ENCODE data around the gene CHMP1A.
"Not testable (repeated sequence)": the region's sequence is repeated elsewhere in the genome, so short reads cannot be mapped to it uniquely, and the experiment has no call there.

The CHMP1A gene

DNA sequence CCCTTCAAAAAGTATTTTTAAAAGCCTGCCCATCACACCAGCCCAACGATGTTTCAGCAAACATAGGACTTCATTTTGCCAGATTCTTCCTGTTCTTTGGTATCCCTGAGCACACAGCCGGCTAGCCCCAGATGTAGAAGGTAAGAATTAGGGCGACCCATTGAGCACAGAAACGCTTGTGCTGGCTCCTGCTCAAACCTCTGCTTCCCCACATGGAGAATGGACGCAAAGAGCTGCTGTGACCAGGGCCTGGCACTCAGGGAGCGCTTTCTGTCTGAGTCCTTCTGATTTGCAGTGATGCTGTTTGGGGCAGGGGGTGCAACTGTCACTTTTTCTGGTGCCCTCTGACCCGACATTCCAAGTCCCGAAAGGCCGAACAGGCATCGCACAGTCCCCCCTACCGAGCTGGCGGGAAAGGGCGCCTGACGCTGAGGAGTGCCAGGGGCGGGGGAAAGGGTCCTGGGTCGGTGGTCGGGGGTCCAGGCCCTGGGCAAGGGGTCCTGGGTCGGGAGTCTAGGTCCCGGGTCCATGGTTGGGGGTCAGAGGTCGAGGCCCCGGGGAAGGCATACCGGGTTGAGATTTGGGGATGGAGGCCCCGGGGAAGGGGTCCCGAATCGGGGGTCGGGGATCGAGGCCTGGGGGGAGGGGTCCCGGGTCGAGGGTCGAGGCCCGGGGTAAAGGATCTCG is 930 bp downstream of the CHMP1A start:
- DNase-seq, result no peak

DNA sequence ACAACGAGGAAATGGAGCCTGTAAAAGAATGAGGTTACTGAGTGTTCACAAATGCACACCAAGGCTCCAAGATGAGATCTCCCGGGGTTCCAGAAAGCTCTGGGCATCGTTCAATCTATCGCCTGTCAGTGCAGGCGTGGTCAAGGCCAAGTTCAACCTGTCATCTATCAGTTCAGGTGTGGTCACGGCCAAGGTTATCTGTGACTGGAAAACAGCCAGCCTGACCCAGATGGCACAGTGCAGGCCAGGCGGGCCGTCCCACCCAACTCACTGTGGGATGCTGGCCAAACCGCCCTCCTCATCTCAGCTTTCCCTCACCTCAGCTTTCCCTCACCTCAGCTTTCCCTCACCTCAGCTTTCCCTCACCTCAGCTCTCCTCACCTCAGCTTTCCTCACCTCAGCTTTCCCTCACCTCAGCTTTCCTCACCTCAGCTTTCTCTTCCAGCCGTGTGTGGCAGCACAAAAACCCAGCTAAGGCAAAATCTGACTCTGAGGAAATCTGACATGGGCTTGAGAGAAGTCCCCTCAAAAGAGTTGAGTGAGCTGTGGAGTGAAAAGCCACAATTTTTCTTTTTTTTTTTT is 2.4 kb downstream of the CHMP1A start:
- DNase-seq, result no peak

DNA sequence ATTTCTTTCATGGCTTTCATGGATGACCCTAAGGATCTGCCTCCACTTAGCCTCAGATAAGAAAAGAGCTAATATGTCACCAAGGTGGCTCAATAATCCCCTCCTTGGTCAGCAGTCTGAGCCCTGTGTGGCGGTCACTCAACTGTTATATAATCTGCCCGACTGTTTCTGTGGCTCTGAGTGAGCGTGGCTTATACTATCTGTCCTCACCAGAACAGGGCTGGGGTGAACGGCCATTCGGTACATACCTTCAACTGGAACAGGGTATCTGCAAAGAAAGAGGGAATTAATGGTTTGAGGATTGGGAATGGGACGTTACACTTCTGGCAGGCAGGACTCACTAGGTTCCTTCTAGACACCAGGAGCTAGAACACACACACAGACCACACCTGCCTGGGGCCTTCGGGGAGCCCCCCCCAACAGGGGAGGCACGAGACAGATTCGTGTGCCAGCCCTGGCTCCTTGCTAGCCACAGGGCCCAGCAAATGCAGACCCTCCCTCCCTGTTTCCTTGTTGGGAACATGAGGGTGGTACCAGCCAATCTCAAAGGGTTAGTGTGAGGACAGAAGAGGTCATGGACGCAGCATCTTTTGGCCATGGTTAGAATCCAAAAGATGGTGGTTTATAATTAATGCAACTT is 3.7 kb downstream of the CHMP1A start:
- no peak for DNase-seq

DNA sequence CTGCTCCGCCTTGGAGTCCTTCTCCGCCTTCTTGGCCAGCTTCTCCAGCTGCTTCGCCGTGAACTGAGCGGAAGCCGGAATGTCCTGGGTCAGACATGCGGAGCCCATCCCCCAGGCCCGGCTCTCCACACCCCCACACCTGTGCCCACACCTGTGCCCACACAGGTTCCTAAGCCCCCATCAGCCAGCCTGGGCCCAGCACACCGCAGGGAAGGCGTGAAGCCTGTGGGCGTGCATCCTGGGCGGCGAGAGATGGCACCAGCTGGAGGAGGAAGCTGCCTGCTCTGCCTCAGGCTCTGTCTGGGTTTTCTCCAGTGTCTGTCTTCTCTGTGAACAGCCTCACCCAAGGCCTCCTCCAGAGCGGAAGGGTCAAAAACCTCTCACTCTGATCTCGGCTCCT is 5.9 kb downstream of the CHMP1A start:
- no peak for DNase-seq

DNA sequence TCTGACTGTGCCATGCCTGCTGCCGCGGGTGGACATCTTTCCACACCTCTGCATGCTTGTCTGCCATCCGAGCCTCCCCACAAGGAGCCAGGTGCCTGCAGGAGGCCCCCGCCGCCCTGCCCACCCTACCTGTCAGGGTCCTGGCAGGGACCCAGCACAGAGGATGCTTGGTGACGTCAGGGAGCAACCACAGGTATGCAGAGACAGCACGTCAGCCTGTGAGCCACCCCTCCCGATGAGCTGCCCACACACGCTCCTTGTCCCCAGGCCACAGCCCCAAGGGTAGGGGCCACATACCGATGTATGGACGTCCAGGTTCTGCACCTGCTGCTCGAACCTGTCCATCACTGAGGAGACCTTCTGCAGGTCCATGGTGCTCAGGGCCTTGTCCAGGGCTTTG is 10.6 kb downstream of the CHMP1A start:
- no peak for DNase-seq

DNA sequence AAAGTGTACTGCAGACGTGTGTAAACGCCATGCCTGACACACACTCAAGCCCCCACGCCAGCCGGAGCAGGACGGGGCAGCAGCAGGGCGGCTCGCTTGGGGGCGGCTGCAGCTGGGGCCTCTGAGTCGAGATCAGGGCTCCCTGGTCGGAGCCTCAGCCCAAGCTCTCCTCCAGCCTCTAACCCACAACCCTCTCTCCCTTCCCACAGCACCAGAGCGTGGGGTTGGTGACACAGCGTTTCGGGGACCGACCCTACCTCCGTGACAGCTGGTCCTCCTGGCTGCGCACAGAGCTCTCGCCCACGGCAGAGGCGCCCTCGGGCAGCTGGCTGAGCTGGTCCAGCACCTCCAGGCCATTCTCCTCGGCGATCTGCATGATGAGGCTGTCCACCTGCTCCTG is 11.2 kb downstream of the CHMP1A start:
- no peak for DNase-seq

DNA sequence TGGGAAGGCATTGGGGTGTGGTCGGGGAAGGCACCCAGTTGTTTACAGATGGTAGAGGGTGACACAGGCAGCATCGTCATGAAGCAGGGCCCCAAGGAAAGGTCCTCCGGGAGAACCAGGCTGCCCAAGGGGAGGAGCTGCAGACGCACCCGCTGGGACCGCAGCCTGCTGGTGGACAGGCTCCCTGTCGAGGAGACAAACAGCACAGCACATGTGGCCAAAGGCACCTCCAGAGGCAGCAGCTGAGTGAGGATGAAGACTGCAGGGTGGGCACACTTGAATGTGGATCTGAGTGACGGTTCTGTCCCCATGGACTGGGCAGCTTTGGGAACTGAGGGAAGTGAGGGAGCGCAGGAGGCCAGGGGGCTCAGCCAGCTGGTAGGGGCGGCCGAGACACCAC is 12.4 kb downstream of the CHMP1A start:
- no peak for DNase-seq

DNA sequence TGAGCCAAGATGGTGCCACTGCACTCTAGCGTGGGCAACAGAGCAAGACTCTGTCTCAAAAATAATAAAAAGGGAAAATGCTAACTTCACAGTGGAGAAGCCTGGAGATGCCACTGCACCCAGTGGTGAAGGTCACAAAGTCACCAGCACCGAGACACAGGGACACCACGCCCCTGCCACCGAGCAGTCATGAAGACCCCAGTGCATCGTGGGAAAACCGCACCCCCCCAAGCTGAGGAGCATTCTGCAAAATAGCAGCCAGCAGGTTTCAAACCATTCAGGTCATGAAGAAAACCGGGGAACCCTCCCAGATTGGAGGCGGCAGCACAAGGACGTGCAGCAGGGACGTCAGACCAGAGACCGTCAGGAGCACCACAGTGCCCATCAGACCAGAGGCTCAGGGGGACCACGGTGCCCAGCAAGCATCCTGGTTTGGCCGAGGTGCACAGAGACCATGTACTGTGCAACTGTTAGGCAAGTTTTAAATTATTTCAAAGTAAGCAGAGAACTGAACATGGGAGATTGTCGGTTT is 13.7 kb downstream of the CHMP1A start:
- DNase-seq, result no peak

DNA sequence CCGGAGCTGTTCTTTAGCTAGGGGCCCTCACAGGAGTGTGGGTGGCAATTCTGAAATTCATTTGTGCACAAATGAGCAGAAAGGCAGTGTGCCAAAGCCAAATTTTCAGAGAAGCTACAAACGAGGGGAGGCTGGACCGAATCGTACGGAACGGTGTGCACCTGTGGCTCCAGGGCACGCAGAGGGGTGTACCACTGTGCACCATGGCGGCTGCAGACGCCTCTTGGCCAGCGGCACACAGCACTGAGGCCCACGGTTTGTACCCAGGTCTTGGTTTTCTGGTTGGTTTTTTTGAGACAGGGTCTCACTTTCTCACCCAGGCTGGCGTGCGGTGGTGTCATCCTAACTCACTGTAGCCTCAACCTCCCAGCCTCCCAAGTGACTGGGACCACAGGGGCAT is 14.9 kb downstream of the CHMP1A start:
- no peak for DNase-seq

DNA sequence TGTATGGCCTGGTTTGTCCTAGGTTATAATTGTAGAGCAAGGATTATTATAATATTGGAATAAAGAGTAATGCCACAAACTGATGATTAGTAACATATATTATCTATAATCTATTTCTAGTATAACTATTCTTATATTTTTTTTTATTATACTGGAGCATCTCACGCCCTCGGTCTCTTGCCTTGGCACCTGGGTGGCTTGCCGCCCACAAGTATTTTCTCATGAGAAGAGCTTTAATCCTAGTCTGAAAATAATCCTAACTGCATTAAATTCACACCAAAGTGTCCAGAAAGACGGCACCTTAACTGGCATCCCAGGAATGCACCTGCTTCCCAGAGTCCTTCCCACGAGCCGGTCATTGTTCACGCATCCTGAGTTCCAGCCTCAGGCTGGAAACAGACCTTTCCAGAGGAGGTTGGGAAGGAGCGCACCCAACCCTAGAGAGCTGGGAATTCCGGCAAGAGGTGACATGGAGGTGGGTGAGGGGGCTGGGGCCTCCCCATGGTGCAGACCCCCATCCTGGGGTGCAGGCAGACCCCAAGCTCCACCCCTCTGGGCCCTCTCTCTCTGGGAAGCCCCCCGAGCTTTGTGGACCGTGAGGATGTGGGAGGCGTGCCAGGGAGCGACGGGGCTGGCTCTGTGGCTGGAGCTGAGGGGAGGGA is 15.9 kb downstream of the CHMP1A start:
- no peak for DNase-seq

DNA sequence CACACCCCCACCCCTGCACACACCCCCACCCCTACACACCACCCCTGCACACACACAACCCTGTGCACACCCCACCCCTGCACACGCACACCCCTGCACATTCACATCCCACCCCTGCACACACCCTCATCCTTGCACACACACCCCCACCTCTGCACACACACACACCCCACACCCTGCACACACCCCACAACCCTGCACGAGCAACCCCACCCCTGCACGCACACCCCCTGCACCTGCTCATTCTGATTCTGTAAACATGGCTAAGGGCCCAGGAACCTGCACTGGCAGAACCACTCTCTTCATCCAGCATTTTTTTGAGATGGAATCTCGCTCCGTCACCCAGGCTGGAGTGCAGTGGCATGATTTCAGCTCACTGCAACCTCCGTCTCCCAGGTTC is 18.1 kb downstream of the CHMP1A start:
- no peak for DNase-seq

DNA sequence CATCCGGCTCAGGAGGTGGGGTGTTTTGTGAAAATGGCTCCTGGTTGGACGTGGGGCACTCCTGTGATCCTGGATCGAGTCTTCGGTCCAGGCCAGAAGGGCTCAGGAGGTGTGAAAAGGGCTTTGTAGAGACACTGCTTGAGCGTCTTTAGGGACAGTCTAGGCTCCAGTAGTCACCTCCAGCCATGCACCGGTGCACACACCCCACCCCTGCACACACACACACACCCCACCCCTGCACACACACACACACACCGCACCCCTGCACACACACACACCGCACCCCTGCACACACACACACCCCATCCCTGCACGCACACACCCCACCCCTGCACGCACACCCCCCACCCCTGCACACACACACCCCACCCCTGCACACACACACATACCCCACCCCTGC is 19.1 kb downstream of the CHMP1A start:
- DNase-seq, result no peak

DNA sequence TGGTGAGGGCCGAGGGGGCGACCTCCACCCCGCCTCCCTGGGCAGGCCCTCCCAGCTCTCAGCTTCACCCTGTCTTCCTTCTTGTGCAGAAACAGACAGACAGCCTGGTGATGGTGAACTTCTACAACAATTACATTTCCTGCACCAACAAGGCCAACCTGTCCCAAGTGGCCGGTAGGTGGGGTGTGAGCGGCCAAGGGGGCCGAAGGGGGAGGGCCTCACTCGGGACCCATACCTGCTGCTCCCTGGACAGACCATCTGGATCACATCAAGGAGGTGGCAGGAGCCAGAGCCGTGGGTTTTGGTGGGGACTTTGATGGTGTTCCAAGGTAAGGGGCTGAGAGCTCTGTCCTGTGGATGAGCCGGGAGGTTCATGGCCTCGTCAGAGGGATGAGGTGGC is 20.1 kb downstream of the CHMP1A start:
- no peak for DNase-seq

DNA sequence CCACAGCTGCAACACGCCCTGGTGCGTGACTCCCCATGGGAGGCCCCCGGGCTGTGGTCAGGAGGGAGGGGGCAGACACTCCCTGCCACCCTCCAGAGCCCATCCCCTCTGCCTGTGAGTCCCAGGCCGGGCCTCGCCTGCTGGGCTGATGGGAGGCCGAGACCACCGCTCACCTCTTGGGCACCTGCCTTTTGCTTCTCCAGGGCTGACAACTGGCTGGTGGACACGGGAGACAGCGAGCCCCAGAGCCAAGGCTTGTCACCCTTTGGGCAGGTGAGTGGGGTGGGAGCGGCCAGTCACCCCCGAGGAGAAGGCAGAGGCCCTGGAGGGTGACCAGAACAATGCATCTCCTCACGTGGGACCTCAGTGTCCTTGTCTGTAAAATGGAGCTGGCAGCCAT is 20.8 kb downstream of the CHMP1A start:
- DNase-seq, result no peak

DNA sequence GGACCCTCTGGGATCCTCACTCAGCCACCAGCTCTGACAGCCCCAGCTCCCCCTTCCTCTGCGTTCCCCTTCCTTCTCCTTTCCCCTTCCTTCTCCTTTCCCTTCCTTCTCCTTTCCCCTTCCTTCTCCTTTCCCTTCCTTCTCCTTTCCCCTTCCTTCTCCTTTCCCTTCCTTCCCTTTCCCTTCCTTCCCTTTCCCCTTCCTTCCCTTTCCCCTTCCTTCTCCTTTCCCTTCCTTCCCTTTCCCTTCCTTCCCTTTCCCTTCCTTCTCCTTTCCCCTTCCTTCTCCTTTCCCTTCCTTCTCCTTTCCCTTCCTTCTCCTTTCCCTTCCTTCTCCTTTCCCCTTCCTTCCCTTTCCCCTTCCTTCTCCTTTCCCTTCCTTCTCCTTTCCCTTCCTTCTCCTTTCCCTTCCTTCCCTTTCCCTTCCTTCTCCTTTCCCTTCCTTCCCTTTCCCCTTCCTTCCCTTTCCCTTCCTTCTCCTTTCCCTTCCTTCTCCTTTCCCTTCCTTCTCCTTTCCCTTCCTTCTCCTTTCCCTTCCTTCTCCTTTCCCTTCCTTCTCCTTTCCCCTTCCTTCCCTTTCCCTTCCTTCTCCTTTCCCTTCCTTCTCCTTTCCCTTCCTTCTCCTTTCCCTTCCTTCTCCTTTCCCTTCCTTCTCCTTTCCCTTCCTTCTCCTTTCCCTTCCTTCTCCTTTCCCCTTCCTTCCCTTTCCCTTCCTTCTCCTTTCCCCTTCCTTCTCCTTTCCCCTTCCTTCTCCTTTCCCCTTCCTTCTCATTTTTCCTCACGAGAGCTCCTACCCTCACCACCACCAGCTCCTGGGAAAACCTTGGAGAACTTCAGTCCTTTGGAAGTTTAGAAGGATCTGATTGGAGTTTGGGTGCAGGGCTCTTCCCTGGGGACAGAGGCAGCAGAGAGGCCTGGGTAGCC is 22.8 kb downstream of the CHMP1A start:
- DNase-seq, result not testable (repeated sequence)

DNA sequence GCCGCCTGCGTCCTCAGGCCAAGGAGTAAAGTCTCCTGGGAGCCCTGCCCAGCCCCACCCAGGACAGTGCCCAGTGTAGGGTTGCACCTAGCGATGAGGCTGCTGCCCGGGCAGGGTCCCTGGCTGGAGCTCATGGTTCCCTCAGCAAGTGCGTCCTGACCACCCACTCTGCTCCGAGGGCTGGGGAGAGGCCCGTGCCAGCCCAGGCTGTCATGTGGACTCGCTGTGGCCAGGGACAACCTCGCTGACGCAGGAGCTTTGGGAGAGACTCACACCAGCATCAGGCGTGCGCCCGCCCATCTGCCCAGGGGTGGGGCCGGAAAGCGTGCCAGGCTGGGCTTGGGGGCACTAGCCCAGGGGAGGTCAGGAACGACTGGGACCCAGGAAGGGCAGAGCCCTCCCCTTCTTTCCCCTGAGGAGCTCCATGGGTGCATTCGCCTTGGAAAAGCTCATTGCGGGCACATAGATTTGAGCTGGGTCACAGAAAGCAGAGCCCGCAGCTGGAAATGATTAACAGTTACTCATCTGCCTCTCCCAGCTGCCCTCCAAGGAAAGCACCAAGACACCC is 24.4 kb downstream of the CHMP1A start:
- no peak for DNase-seq

DNA sequence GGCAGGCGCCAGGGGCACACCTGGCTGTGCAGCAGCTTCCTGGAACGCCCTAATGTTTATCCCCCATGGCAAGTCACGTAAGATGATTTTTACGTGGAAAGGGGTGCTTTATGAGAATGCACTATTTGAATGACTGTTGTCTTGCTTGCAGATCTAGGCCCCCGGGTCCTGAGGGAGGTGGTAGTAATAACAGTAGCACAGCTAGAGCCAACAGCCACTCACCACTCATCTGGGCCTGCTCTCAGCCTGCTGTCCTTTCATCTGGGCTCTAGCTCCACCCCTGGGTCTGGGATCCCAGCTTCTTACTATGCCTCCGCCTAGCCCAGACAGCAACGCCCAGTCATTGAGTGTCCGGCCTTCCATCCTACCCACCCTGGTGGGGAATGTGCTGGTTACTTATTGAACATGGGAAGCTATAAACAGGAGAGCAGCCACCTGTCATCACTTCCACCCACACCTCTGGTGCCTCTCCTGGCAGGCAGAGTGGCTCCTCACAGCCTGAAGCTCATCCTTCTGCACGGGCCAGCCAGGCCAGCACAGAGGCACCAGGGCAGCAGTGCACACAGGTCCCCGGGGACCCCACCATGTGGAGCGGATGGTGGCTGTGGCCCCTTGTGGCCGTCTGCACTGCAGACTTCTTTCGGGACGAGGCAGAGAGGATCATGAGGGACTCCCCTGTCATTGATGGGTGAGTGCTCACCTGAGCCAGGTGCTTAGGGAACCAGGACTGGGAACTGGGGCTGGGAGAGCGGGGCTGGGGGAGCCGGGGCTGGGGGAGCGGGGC is 27.5 kb downstream of the CHMP1A start:
- no peak for DNase-seq

DNA sequence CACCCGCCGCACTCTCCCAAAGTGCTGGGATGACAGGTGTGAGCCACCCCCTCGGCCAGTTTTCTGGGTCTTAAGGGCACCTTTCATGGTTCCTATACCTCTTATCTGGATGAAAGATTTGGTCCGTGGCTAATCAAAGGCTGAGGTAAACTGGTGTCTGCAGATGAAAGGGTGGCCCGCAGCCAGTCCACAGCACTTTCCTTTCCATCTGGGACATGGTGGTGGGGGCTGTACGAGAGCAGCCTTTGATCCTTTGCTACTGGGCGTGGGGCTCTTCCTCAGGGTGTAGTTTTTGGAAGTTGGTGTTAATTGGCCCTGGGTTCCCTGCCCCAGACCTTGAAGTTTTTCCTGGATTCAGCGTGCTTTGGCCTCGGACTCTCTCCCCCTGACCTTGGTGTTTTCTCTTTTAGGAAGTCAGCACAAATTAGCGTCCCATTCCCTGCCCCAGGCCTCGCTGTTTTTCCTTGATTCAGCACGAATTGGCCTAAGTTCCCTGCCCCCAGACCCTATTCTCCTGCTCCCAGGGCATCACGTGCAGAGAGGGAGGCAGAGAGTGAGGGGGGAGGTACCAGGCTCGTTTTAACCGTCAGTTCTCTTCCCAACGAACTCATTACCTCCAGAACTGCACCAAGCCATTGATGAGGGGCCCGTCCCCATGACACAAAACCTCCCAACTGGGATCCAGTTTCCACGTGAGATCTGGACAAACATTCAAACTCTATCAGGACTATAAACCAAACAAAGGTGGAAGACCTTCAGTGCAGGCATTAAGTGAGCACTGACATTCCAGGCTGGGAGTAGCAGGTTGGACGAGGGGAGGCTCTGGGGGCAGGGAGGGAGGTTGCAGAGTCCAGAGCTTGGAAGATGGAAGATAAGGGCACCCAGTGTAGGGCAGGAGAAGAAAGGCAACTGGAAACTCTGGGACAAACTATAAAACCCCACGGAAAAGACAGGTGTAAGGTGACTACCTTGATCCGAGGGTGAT is 32.4 kb downstream of the CHMP1A start:
- no peak for DNase-seq

DNA sequence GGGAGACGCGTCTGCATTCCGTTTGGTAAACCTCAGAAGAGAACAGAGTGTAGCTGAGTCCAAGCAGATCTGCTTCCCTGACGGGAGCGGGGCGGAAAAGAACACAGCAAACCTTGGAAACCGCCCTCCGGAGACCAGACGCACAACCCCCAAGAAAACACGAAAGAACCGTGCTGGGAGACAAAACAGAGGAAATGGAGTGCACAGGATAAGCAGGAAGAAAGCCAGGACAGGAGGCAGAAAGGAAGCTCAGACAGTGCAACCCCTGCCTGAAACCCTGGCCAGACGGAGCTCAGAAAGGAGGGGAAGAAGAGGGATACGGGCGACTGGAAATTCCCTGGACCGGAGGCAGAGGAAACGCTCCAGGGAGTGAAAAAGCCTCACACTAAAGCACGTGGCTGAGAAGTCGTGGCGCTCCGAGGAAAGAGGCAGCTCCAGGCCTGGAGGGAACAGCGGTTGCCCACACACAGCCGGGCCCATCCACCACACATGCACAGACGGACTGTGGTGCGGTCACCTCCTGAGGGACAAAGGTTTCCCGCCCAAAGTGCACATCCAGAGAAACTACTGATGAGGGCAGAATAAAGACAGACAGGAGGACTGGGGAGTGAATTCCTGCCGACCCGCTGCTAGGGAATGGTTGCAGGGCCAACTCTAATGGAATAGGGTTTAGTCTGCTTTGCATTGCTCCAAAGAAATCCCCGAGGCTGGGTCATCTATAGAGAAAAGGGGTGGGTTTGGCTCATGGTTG is 33.8 kb downstream of the CHMP1A start:
- DNase-seq, result no peak

Data from MV-4-11 (cell line).